OCI-LY1 (cell line): ENCODE results near the gene FBXW2.

Experiments
- H2AFZ ChIP-seq: fragments of 200-600 bp; sonication (generic), shearing (Covaris generic); 2 replicates; pipeline ENCODE4 v1.6.0; 2014; ENCODE audit warnings: antibody characterized with exemption, mild to moderate bottlenecking, low read length
- H3F3A ChIP-seq: fragments of 200-600 bp; sonication (generic), shearing (Covaris generic); 2 replicates; pipeline ENCODE4 v1.6.0; 2014; ENCODE audit warnings: mild to moderate bottlenecking, antibody characterized with exemption, low read length, moderate library complexity; ENCODE audit not compliant: insufficient read depth
- H3K27ac ChIP-seq: fragments of 200-600 bp; sonication (generic); 2 replicates; pipeline ENCODE4 v1.5.1; 2014; ENCODE audit warnings: low read length, mixed run types, mild to moderate bottlenecking, low read depth; ENCODE audit not compliant: poor library complexity, severe bottlenecking
- H3K27me3 ChIP-seq: fragments of 200-600 bp; sonication (generic); 2 replicates; pipeline ENCODE4 v1.6.0; 2014; ENCODE audit warnings: antibody characterized with exemption, mild to moderate bottlenecking, low read length, moderate library complexity; ENCODE audit not compliant: insufficient read depth
- H3K36me3 ChIP-seq: fragments of 200-600 bp; sonication (generic); 2 replicates; pipeline ENCODE4 v1.6.1; 2014; ENCODE audit warnings: mild to moderate bottlenecking, antibody characterized with exemption, low read length, moderate library complexity, mixed read lengths; ENCODE audit not compliant: insufficient read depth
- H3K4me1 ChIP-seq: fragments of 200-600 bp; sonication (generic); 2 replicates; pipeline ENCODE4 v1.5.1; 2014; ENCODE audit warnings: mild to moderate bottlenecking, low read length, moderate library complexity; ENCODE audit not compliant: insufficient read depth, severe bottlenecking
- H3K4me2 ChIP-seq: fragments of 200-600 bp; sonication (generic), shearing (Covaris generic); 2 replicates; pipeline ENCODE4 v1.6.1; 2014; ENCODE audit warnings: low read length
- H3K4me3 ChIP-seq: fragments of 200-600 bp; sonication (generic); 2 replicates; pipeline ENCODE4 v1.5.1; 2014; ENCODE audit warnings: low read length, low read depth, mild to moderate bottlenecking, mixed read lengths; ENCODE audit not compliant: poor library complexity, severe bottlenecking
- H3K79me2 ChIP-seq: fragments of 200-600 bp; shearing (Covaris generic); 2 replicates; pipeline ENCODE4 v1.6.1; 2016; ENCODE audit warnings: mixed run types, low read length, mixed read lengths; ENCODE audit not compliant: insufficient read depth
- H3K9ac ChIP-seq: fragments of 200-600 bp; sonication (generic), shearing (Covaris generic); 2 replicates; pipeline ENCODE4 v1.6.1; 2014; ENCODE audit warnings: mild to moderate bottlenecking, low read length, mixed read lengths
- H3K9me2 ChIP-seq: fragments of 200-600 bp; sonication (generic), shearing (Covaris generic); 2 replicates; pipeline ENCODE4 v1.6.1; 2014; ENCODE audit warnings: low read depth, mild to moderate bottlenecking, low read length, mixed read lengths
- H3K9me3 ChIP-seq: fragments of 200-600 bp; shearing (Covaris generic); 2 replicates; pipeline ENCODE4 v1.6.1; 2014; ENCODE audit warnings: low read length, mixed read lengths
- H4K20me1 ChIP-seq: fragments of 200-600 bp; sonication (generic), shearing (Covaris generic); 2 replicates; pipeline ENCODE4 v1.6.0; 2016; ENCODE audit warnings: mild to moderate bottlenecking, low read length; ENCODE audit not compliant: insufficient read depth
- EZH2 ChIP-seq: fragments of 200-600 bp; sonication (generic), shearing (Covaris generic); IDR thresholded peaks from 2 replicates; pipeline ENCODE4 v1.8.0; 2017; ENCODE audit warnings: borderline replicate concordance, mixed run types, mild to moderate bottlenecking, antibody characterized with exemption, low read length, moderate library complexity, mixed read lengths
- TF ChIP-seq, protein P1 (sequence below): fragments of 200-600 bp; sonication (generic), shearing (Covaris generic); IDR thresholded peaks from 2 replicates; pipeline ENCODE4 v1.5.1; 2017; ENCODE audit warnings: mild to moderate bottlenecking, antibody characterized with exemption, low read length, moderate library complexity, mixed read lengths

FBXW2 gene

GRCh38 chr9:120773256-120773655 is 20.0 kb downstream of the FBXW2 start:
- no peak overlapping the region for H3K9ac ChIP-seq
- no peak for TF ChIP-seq EZH2
- TF ChIP-seq, protein P1, sequence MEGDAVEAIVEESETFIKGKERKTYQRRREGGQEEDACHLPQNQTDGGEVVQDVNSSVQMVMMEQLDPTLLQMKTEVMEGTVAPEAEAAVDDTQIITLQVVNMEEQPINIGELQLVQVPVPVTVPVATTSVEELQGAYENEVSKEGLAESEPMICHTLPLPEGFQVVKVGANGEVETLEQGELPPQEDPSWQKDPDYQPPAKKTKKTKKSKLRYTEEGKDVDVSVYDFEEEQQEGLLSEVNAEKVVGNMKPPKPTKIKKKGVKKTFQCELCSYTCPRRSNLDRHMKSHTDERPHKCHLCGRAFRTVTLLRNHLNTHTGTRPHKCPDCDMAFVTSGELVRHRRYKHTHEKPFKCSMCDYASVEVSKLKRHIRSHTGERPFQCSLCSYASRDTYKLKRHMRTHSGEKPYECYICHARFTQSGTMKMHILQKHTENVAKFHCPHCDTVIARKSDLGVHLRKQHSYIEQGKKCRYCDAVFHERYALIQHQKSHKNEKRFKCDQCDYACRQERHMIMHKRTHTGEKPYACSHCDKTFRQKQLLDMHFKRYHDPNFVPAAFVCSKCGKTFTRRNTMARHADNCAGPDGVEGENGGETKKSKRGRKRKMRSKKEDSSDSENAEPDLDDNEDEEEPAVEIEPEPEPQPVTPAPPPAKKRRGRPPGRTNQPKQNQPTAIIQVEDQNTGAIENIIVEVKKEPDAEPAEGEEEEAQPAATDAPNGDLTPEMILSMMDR: no peak
- H3K27me3 ChIP-seq: no peaks in the 10 kb centered on the region
- H3K4me3 ChIP-seq: no peak overlapping the region
- no peaks in the 10 kb centered on the region for H3K4me1 ChIP-seq
- no peak overlapping the region for H3K4me2 ChIP-seq
- H3F3A ChIP-seq: no peaks in the 10 kb centered on the region
- H3K9me2 ChIP-seq: no peaks in the 10 kb centered on the region
- no peak overlapping the region for H3K27ac ChIP-seq
- H4K20me1 ChIP-seq: no peaks in the 10 kb centered on the region
- H3K79me2 ChIP-seq: no peaks in the 10 kb centered on the region
- no peaks in the 10 kb centered on the region for H3K9me3 ChIP-seq
- H3K36me3 ChIP-seq: peaks cover 83% of the 10 kb centered on the region
- H2AFZ ChIP-seq: no peak overlapping the region

GRCh38 chr9:120770931-120771330 is 22.3 kb downstream of the FBXW2 start:
- Histone ChIP-seq H3K9me3 (no peaks in the 10 kb centered on the region), H3F3A (no peaks in the 10 kb centered on the region), H2AFZ (no peak overlapping the region), H3K79me2 (no peaks in the 10 kb centered on the region), H3K27ac (no peak overlapping the region), H3K4me3 (no peak overlapping the region), H4K20me1 (no peaks in the 10 kb centered on the region), H3K36me3 (peaks cover 82% of the 10 kb centered on the region), H3K9me2 (no peaks in the 10 kb centered on the region), H3K9ac (no peak overlapping the region), H3K4me1 (no peaks in the 10 kb centered on the region), H3K4me2 (no peak overlapping the region), H3K27me3 (no peaks in the 10 kb centered on the region)
- no peak for TF ChIP-seq EZH2
- TF ChIP-seq, protein P1: no peak

DNA sequence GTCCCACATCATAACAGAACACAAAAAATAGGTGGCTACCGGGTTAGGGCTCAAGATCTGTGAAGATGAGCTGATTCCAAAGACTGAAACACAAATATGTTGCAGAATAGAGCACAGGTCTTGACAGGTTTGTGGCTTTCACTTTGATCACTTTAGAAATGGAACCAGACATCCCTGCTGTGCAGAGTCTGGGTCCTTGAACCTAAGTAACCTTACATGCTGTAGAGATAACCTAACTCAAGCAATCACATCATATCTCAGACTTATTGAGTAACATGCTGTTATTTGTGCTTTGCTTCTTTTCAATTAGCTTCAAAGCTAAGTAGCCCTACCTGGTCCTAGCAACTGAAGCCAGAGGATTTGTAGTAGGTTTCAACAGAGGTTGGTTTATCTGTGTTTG is 24.3 kb downstream of the FBXW2 start:
- no peak overlapping the region for H3K9ac ChIP-seq
- no peaks in the 10 kb centered on the region for H3K9me2 ChIP-seq
- H3F3A ChIP-seq: no peaks in the 10 kb centered on the region
- no peaks in the 10 kb centered on the region for H4K20me1 ChIP-seq
- no peak overlapping the region for H3K4me2 ChIP-seq
- peaks cover 83% of the 10 kb centered on the region for H3K36me3 ChIP-seq
- no peaks in the 10 kb centered on the region for H3K4me1 ChIP-seq
- no peaks in the 10 kb centered on the region for H3K9me3 ChIP-seq
- H3K4me3 ChIP-seq: no peak overlapping the region
- no peak overlapping the region for H3K27ac ChIP-seq
- H2AFZ ChIP-seq: no peak overlapping the region
- TF ChIP-seq, protein P1: no peak
- TF ChIP-seq EZH2: no peak
- no peaks in the 10 kb centered on the region for H3K79me2 ChIP-seq
- no peaks in the 10 kb centered on the region for H3K27me3 ChIP-seq
